ENCODE measurements around the gene MGMT.

The MGMT gene

GRCh38 chr10:129811208-129811607 lies 344.2 kb downstream of the MGMT start:
- no peak for DNase-seq

- DNase-seq, result no peak
Observed at GRCh38 chr10:129812398-129812797, 345.4 kb downstream of the MGMT start.

GRCh38 chr10:129814681-129815646 lies 347.9 kb downstream of the MGMT start:
- DNase-seq, result no peak

- no peak for DNase-seq
Observed at GRCh38 chr10:129815898-129816655, 349.0 kb downstream of the MGMT start.

GRCh38 chr10:129816656-129817045 lies 349.6 kb downstream of the MGMT start:
- no peak for DNase-seq
